SHP77 (cell line): Measurements from ENCODE around the gene ART5.

Source experiments
- DNase-seq, 2 experiments: peaks; one replicate each; lab custom pipeline; 2025; lab: John Stamatoyannopoulos, UW

Gene ART5

GRCh38 chr11:3641701-3642070 lies at the start of gene ART5:
ART5 (minus strand) TSS chr11:3641992; CDS start chr11:3641862, 130 bp downstream.
- DNase-seq = no peak

- no peak for DNase-seq
Measured at GRCh38 chr11:3686751-3687150, 45.0 kb upstream of the ART5 start.

GRCh38 chr11:3685923-3686322 lies 44.1 kb upstream of the ART5 start:
- no peak for DNase-seq

GRCh38 chr11:3684819-3685172 lies 43.0 kb upstream of the ART5 start:
- DNase-seq = no peak

GRCh38 chr11:3684129-3684818 lies 42.5 kb upstream of the ART5 start:
- DNase-seq = no peak

- no peak for DNase-seq
Measured at GRCh38 chr11:3683039-3683438, 41.2 kb upstream of the ART5 start.

- no peak for DNase-seq
Measured at GRCh38 chr11:3679077-3679476, 37.3 kb upstream of the ART5 start.

- DNase-seq = no peak
Measured at GRCh38 chr11:3675971-3676370, 34.2 kb upstream of the ART5 start.

- DNase-seq = no peak
Measured at GRCh38 chr11:3674189-3674588, 32.4 kb upstream of the ART5 start.

GRCh38 chr11:3671334-3672254 lies 29.8 kb upstream of the ART5 start, which contains the start of gene CHRNA10:
CHRNA10 (minus strand) TSS chr11:3671384; CDS start chr11:3671312, 72 bp downstream.
- DNase-seq = no peak

- no peak for DNase-seq
Measured at GRCh38 chr11:3669742-3670183, 28.0 kb upstream of the ART5 start.

- DNase-seq = no peak
Measured at GRCh38 chr11:3669128-3669527, 27.3 kb upstream of the ART5 start.

GRCh38 chr11:3667149-3668035 lies 25.6 kb upstream of the ART5 start:
- DNase-seq = no peak

GRCh38 chr11:3666023-3666530 lies 24.3 kb upstream of the ART5 start:
- no peak for DNase-seq

GRCh38 chr11:3665336-3666022 lies 23.7 kb upstream of the ART5 start:
- no peak for DNase-seq

GRCh38 chr11:3664032-3664630 lies 22.3 kb upstream of the ART5 start:
- no peak for DNase-seq

- no peak for DNase-seq
Measured at GRCh38 chr11:3662856-3663255, 21.1 kb upstream of the ART5 start.

- DNase-seq = no peak
Measured at GRCh38 chr11:3660960-3661359, 19.2 kb upstream of the ART5 start.

- DNase-seq = peak; percentile 44 to 56
Measured at GRCh38 chr11:3659595-3660515, 18.1 kb upstream of the ART5 start.

- DNase-seq = no peak
Measured at GRCh38 chr11:3658252-3658651, 16.5 kb upstream of the ART5 start.
